Measurements from ENCODE around the gene MLYCD.

MLYCD gene

DNA sequence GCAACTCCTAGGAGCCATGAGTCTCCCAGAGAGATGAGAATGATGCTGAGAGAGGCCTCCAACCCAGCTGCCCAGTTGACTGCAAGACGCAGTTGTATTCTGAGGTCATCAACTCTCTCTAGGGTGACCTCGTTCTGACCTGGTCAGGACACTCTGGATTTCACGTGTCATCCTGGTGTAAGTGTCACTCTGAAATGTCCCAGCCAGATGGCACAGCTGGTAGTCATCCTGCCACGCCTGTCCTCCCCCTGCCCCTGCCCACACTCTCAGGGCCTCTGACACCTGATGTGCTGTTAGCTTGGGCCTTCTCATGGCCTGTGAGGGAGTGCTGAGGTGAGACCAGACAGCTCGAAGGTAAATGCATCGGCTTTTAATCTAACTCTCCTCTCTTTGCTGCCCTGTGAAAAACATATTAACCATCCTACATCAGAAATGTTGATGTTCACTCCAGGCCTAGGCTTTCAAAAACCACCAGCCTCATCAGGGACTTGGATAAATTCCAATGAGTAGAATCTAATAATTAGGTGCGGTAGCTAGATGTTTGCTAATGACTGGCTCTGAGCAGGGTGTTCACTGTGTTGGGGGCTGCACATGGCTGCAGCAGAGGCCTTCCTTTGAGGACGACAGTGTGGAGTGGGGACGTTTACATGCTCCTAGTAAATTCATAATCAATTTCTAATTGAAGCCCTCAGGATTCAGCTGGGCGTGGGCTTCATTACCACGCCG lies 13.8 kb downstream of the MLYCD start:
- H3K9ac ChIP-seq (ENCODE audit: low read length in 2 of 2) = no peak overlapping the region
- no peaks in the 10 kb centered on the region for H3K9me3 ChIP-seq (ENCODE audit: control insufficient read depth in 2 of 2, low read length in 2 of 2)
- peaks cover 52 to 65% of the 10 kb centered on the region in 2 donors for H3K36me3 ChIP-seq (ENCODE audit: control insufficient read depth in 2 of 2, insufficient read depth in 2 of 2, low read length in 2 of 2)
- no peaks in the 10 kb centered on the region for H3K4me1 ChIP-seq (ENCODE audit: control insufficient read depth, insufficient read depth, low read length)
- H3K4me3 ChIP-seq (ENCODE audit: low read length in 2 of 2) = no peak overlapping the region
- H3K27ac ChIP-seq (ENCODE audit: low read length) = no peak overlapping the region
- H3K27me3 ChIP-seq (ENCODE audit: control insufficient read depth in 1 of 2, insufficient read depth in 2 of 2, low read length in 2 of 2) = no peaks in the 10 kb centered on the region

DNA sequence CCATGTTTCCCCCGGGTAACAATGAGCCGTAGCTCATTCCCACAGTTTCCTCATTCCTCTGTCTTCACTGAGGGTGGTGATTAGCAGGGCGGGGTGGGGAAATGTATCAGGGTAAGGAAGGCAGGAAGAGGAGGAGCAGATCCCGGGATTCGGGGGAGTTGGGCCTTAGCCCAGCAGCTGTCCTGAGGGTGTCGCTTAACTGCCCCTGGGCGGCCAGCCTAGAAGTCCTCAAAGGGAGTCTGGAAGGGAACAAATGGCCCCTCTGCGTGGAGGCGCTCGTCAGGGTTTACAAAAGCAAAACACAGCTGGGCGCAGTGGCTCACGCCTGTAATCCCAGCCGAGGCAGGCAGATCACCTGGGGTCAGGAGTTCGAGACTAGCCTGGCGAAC lies 14.3 kb downstream of the MLYCD start:
- Histone ChIP-seq H3K4me3 (ENCODE audit: low read length in 2 of 2) (no peak overlapping the region), H3K27me3 (ENCODE audit: control insufficient read depth in 1 of 2, insufficient read depth in 2 of 2, low read length in 2 of 2) (no peaks in the 10 kb centered on the region), H3K4me1 (ENCODE audit: control insufficient read depth, insufficient read depth, low read length) (no peaks in the 10 kb centered on the region), H3K9ac (ENCODE audit: low read length in 2 of 2) (no peak overlapping the region), H3K27ac (ENCODE audit: low read length) (no peak overlapping the region), H3K9me3 (ENCODE audit: control insufficient read depth in 2 of 2, low read length in 2 of 2) (no peaks in the 10 kb centered on the region), H3K36me3 (ENCODE audit: control insufficient read depth in 2 of 2, insufficient read depth in 2 of 2, low read length in 2 of 2) (peaks cover 56 to 68% of the 10 kb centered on the region in 2 donors)

DNA sequence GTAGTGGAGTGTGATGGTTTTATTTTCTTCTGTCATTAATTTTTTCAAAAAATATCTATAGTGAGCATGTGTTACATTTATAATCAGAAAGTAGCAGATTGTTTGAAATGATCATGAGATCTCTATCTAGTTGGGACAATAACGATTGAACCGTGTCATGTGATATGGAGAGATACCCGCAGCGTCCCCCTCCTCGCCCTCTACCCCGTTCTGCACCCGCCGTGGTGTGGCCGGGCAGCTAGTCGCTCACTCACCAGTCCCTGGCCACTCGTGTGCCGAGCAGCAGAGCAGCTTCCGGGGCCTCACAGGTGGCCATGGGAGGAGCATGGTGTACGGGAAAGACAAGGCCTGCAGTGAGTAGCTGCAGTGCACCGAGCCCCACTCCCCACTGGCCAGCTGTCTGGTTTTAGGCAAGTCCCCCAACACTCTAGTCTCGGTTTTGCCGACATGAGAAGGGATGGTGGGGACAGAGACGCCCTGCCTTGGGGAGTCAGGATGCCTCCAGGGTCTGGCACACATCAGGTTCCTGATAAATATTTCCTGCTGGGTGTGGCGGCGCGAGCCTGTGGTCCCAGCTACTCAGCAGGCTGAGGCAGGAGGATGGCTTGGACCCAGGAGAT lies 15.3 kb downstream of the MLYCD start:
- H3K9ac ChIP-seq (ENCODE audit: low read length in 2 of 2) = no peak overlapping the region
- H3K27me3 ChIP-seq (ENCODE audit: control insufficient read depth in 1 of 2, insufficient read depth in 2 of 2, low read length in 2 of 2) = no peaks in the 10 kb centered on the region
- no peak overlapping the region for H3K4me3 ChIP-seq (ENCODE audit: low read length in 2 of 2)
- no peak overlapping the region for H3K27ac ChIP-seq (ENCODE audit: low read length)
- H3K36me3 ChIP-seq (ENCODE audit: control insufficient read depth in 2 of 2, insufficient read depth in 2 of 2, low read length in 2 of 2) = peaks cover 66 to 68% of the 10 kb centered on the region in 2 donors
- H3K9me3 ChIP-seq (ENCODE audit: control insufficient read depth in 2 of 2, low read length in 2 of 2) = no peaks in the 10 kb centered on the region
- H3K4me1 ChIP-seq (ENCODE audit: control insufficient read depth, insufficient read depth, low read length) = no peaks in the 10 kb centered on the region

DNA sequence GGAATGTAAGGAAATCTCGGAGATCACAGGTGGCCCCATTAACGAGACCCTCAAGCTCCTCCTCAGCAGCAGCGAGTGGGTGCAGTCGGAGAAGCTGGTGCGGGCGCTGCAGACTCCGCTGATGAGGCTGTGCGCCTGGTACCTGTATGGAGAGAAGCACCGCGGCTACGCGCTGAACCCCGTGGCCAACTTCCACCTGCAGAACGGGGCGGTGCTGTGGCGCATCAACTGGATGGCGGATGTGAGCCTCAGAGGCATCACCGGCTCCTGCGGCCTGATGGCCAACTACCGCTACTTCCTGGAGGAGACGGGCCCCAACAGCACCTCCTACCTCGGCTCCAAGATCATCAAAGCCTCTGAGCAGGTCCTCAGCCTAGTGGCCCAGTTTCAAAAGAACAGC lies 16.2 kb downstream of the MLYCD start:
- H3K4me1 ChIP-seq (ENCODE audit: control insufficient read depth, insufficient read depth, low read length) = no peaks in the 10 kb centered on the region
- no peaks in the 10 kb centered on the region for H3K9me3 ChIP-seq (ENCODE audit: control insufficient read depth in 2 of 2, low read length in 2 of 2)
- no peak overlapping the region for H3K4me3 ChIP-seq (ENCODE audit: low read length in 2 of 2)
- peaks cover 71% of the 10 kb centered on the region in 2 donors for H3K36me3 ChIP-seq (ENCODE audit: control insufficient read depth in 2 of 2, insufficient read depth in 2 of 2, low read length in 2 of 2)
- H3K27ac ChIP-seq (ENCODE audit: low read length) = no peak overlapping the region
- no peaks in the 10 kb centered on the region for H3K27me3 ChIP-seq (ENCODE audit: control insufficient read depth in 1 of 2, insufficient read depth in 2 of 2, low read length in 2 of 2)
- H3K9ac ChIP-seq (ENCODE audit: low read length in 2 of 2) = no peak overlapping the region

DNA sequence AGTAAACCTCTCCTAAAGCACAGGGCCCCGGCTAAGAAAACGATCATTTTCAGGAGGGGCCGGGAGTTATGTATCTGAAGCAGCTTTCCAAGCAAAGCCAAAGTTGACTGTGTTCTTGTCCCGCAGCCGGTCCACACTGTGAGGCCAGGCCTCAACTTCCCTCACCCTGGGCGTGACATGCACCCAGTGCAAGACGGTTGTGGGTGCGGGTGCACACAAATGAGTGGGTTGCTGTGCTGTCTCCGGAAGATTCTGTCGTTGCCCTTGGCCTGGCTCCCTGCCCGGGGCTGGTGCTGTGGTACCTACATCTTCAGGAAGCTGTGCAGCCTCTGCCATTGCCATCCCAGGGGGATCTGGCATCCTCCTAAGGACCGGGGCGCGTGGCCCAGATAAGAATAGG lies 16.6 kb downstream of the MLYCD start:
- no peak overlapping the region for H3K27ac ChIP-seq (ENCODE audit: low read length)
- H3K36me3 ChIP-seq (ENCODE audit: control insufficient read depth in 2 of 2, insufficient read depth in 2 of 2, low read length in 2 of 2) = peaks cover 74 to 75% of the 10 kb centered on the region in 2 donors
- no peaks in the 10 kb centered on the region for H3K9me3 ChIP-seq (ENCODE audit: control insufficient read depth in 2 of 2, low read length in 2 of 2)
- H3K9ac ChIP-seq (ENCODE audit: low read length in 2 of 2) = no peak overlapping the region
- no peak overlapping the region for H3K4me3 ChIP-seq (ENCODE audit: low read length in 2 of 2)
- no peaks in the 10 kb centered on the region for H3K27me3 ChIP-seq (ENCODE audit: control insufficient read depth in 1 of 2, insufficient read depth in 2 of 2, low read length in 2 of 2)
- no peaks in the 10 kb centered on the region for H3K4me1 ChIP-seq (ENCODE audit: control insufficient read depth, insufficient read depth, low read length)

- Histone ChIP-seq H3K27me3 (ENCODE audit: control insufficient read depth in 1 of 2, insufficient read depth in 2 of 2, low read length in 2 of 2) (no peaks in the 10 kb centered on the region), H3K36me3 (ENCODE audit: control insufficient read depth in 2 of 2, insufficient read depth in 2 of 2, low read length in 2 of 2) (peaks cover 66 to 68% of the 10 kb centered on the region in 2 donors), H3K9ac (ENCODE audit: low read length in 2 of 2) (no peak overlapping the region), H3K9me3 (ENCODE audit: control insufficient read depth in 2 of 2, low read length in 2 of 2) (no peaks in the 10 kb centered on the region), H3K27ac (ENCODE audit: low read length) (no peak overlapping the region), H3K4me1 (ENCODE audit: control insufficient read depth, insufficient read depth, low read length) (no peaks in the 10 kb centered on the region), H3K4me3 (ENCODE audit: low read length in 2 of 2) (no peak overlapping the region)
Observed at GRCh38 chr16:83917152-83918120, 18.5 kb downstream of the MLYCD start.

GRCh38 chr16:83920894-83921491 lies 22.1 kb downstream of the MLYCD start:
- H3K9me3 ChIP-seq (ENCODE audit: control insufficient read depth in 2 of 2, low read length in 2 of 2) = no peaks in the 10 kb centered on the region
- H3K36me3 ChIP-seq (ENCODE audit: control insufficient read depth in 2 of 2, insufficient read depth in 2 of 2, low read length in 2 of 2) = peaks cover 40% of the 10 kb centered on the region in 2 donors
- H3K9ac ChIP-seq (ENCODE audit: low read length in 2 of 2) = no peak overlapping the region

DNA sequence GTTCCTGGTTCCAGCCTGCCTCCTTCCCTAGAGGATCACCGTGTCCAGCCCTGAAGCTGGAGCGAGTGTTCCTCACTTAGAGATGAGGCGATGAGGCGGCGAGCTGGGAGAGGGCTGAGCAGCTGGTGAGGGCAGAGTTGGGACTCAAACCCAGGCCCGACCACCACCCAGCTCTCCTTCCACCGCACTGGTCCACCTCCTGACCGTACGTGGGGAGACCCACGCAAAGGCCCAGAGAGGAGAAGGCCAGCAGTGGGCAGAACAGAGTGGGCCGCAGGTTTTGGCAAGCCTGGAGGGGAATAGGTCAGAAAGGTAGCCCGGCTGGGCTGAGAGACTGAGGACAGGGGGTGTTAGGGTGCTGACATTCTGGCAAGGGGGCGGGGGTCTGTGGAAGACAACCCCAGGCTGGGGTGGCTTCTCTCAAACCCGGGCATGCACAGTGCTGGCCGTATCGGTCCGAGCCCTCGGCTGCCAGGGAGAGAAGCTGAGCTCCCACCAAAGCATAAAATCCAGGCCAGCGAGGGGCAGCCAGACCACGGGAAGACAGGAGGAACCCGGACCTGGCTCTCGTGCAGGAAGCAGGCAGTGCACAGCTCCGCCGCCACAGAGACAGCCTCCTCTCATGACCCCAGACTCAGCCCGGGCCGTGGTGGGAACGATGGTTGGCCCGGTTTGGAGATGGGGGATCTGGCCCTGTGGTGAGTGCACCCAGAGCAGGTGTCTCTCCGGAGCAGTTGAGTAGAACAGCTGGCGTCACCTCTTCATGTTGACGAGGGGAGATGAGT lies 24.9 kb downstream of the MLYCD start:
- H3K27ac ChIP-seq (ENCODE audit: low read length) = no peak overlapping the region
- no peaks in the 10 kb centered on the region for H3K9me3 ChIP-seq (ENCODE audit: control insufficient read depth in 2 of 2, low read length in 2 of 2)
- no peak overlapping the region for H3K4me3 ChIP-seq (ENCODE audit: low read length in 2 of 2)
- H3K36me3 ChIP-seq (ENCODE audit: control insufficient read depth in 2 of 2, insufficient read depth in 2 of 2, low read length in 2 of 2) = peaks cover 19 to 20% of the 10 kb centered on the region in 2 donors
- no peak overlapping the region for H3K9ac ChIP-seq (ENCODE audit: low read length in 2 of 2)
- peaks cover 11% of the 10 kb centered on the region for H3K4me1 ChIP-seq (ENCODE audit: control insufficient read depth, insufficient read depth, low read length)
- no peaks in the 10 kb centered on the region for H3K27me3 ChIP-seq (ENCODE audit: control insufficient read depth in 1 of 2, insufficient read depth in 2 of 2, low read length in 2 of 2)

More at GRCh38 chr16:83920894-83921491, 22.1 kb downstream of the MLYCD start:
- no peaks in the 10 kb centered on the region for H3K4me1 ChIP-seq (ENCODE audit: control insufficient read depth, insufficient read depth, low read length)
- H3K27ac ChIP-seq (ENCODE audit: low read length) = no peak overlapping the region
- H3K27me3 ChIP-seq (ENCODE audit: control insufficient read depth in 1 of 2, insufficient read depth in 2 of 2, low read length in 2 of 2) = no peaks in the 10 kb centered on the region
- no peak overlapping the region for H3K4me3 ChIP-seq (ENCODE audit: low read length in 2 of 2)

GRCh38 chr16:83924686-83925085 lies 25.8 kb downstream of the MLYCD start:
- Histone ChIP-seq H3K36me3 (ENCODE audit: control insufficient read depth in 2 of 2, insufficient read depth in 2 of 2, low read length in 2 of 2) (peaks cover 10 to 14% of the 10 kb centered on the region in 2 donors), H3K9me3 (ENCODE audit: control insufficient read depth in 2 of 2, low read length in 2 of 2) (no peaks in the 10 kb centered on the region), H3K4me1 (ENCODE audit: control insufficient read depth, insufficient read depth, low read length) (peaks cover 11% of the 10 kb centered on the region), H3K27me3 (ENCODE audit: control insufficient read depth in 1 of 2, insufficient read depth in 2 of 2, low read length in 2 of 2) (no peaks in the 10 kb centered on the region), H3K9ac (ENCODE audit: low read length in 2 of 2) (no peak overlapping the region), H3K4me3 (ENCODE audit: low read length in 2 of 2) (no peak overlapping the region), H3K27ac (ENCODE audit: low read length) (no peak overlapping the region)
